Measurements from ENCODE around the gene PNKD. TPM values are rescaled to one million over a fixed set of nuclear protein-coding genes. Genes with fewer than 3 reads are reported as not detected.
"Not testable (repeated sequence)": the region's sequence is repeated elsewhere in the genome, so short reads cannot be mapped to it uniquely, and the experiment has no call there.

Gene PNKD
- polyA plus RNA-seq, 2 of the 4 experiments (the other 2 are of a cell fraction): 46.2 to 51.7 TPM

- ChIA-PET POLR2A (no interaction called here), CTCF (interaction anchor here (1.2 to 1.6 kb wide), 2 partner anchors 9 kb away, joined by 3 to 5 read pairs; no protein-coding TSS in a partner anchor)
- FAIRE-seq (no peak), ATAC-seq (peak in 1 of 2 experiments; percentile 26; a peak in 3 of 6 replicates), DNase-seq (ENCODE audit: low read depth in 1 of 2, low spot score in 1 of 2) (no peak)
- no peak for TF ChIP-seq SMC3 (IDR thresholded peaks at IDR 0.05)
- TF ChIP-seq HOXA7 (CRISPR knock-in tag; IDR thresholded peaks at IDR 0.05): no peak
- TF ChIP-seq SREBF2 (IDR thresholded peaks at IDR 0.05): no peak
- TF ChIP-seq CHD2 (IDR thresholded peaks at IDR 0.05; ENCODE audit: low read length, partially characterized antibody): no peak
- no peak for TF ChIP-seq RNF2 (IDR thresholded peaks at IDR 0.05; ENCODE audit: borderline replicate concordance, low read depth)
- no peak for TF ChIP-seq CHD4 (IDR thresholded peaks at IDR 0.05; ENCODE audit: borderline replicate concordance)
- no peak for TF ChIP-seq FOSB (CRISPR knock-in tag; IDR thresholded peaks at IDR 0.05)
- no peak for TF ChIP-seq RFX5 (IDR thresholded peaks at IDR 0.05)
- TF ChIP-seq MYC (IDR thresholded peaks at IDR 0.05; ENCODE audit: borderline replicate concordance, low read length): no peak
- no peak overlapping the region for H3K4me3 ChIP-seq
- H3K27ac ChIP-seq: no peak overlapping the region
- H3K4me2 ChIP-seq: no peak overlapping the region
- H3K4me1 ChIP-seq: peaks cover 23% of the 10 kb centered on the region; the same call in 2 of the 3 replicates
- WGBS (ENCODE audit: missing lambda C conversion rate): 79% methylated on average over 11 of the region's 11 CpGs
- H3K9me3 ChIP-seq: no peaks in the 10 kb centered on the region
These were observed 40.7 kb downstream of the PNKD start for GRCh38 chr2:218310853-218311540.

- POLR2A ChIA-PET: not testable (repeated sequence)
- CTCF ChIA-PET: interaction anchor here (1.0 to 1.6 kb wide), 2 partner anchors 8 to 43 kb away, joined by 3 read pairs; no protein-coding TSS in a partner anchor
- H3K4me2 ChIP-seq: peak overlapping the region; percentile 1; the same call in 1 of the 3 replicates
These were observed 41.4 kb downstream of the PNKD start for GRCh38 chr2:218311541-218312266.

GRCh38 chr2:218312267-218312756, 42.0 kb downstream of the PNKD start:
- Histone ChIP-seq H3K27ac (no peak overlapping the region), H3K4me3 (no peak overlapping the region), H3K9me3 (no peaks in the 10 kb centered on the region), H3K4me2 (peak overlapping the region; percentile 1; the same call in 1 of the 3 replicates), H3K4me1 (peaks cover 35% of the 10 kb centered on the region)
- ChIA-PET CTCF (interaction anchor here (0.6 to 1.0 kb wide), 6 partner anchors 10 to 82 kb away, joined by 3 to 5 read pairs (median 4); partner anchors contain the start of gene TMBIM1), POLR2A (no interaction called here)
- ATAC-seq (peak in 1 of 2 experiments; percentile 83; a peak in 3 of 6 replicates), FAIRE-seq (no peak), DNase-seq (ENCODE audit: low read depth in 1 of 2, low spot score in 1 of 2) (peak in 1 of 2 experiments; percentile 63)
- WGBS (ENCODE audit: missing lambda C conversion rate): 28% methylated on average over 2 of the region's 2 CpGs
- no peak for TF ChIP-seq BCL3 (IDR thresholded peaks at IDR 0.05)
- TF ChIP-seq NPAS2 (CRISPR knock-in tag; IDR thresholded peaks at IDR 0.05; ENCODE audit: borderline replicate concordance): no peak
- no peak for TF ChIP-seq FOSB (CRISPR knock-in tag; IDR thresholded peaks at IDR 0.05)
- no peak for TF ChIP-seq PHF8 (IDR thresholded peaks at IDR 0.05; ENCODE audit: borderline replicate concordance, low read depth)
- no peak for TF ChIP-seq PBX3 (IDR thresholded peaks at IDR 0.05)
- no peak for TF ChIP-seq POLR2A (IDR thresholded peaks at IDR 0.05; ENCODE audit: low read length)
- no peak for TF ChIP-seq POLR2AphosphoS2 (conservative IDR thresholded peaks at IDR 0.05; ENCODE audit: low read length)
- no peak for TF ChIP-seq FOXS1 (CRISPR knock-in tag; IDR thresholded peaks at IDR 0.05)
- TF ChIP-seq CEBPB (IDR thresholded peaks at IDR 0.05): no peak
- TF ChIP-seq JUN (IDR thresholded peaks at IDR 0.05): no peak
- TF ChIP-seq SREBF2 (IDR thresholded peaks at IDR 0.05): no peak
- no peak for TF ChIP-seq RNF2 (IDR thresholded peaks at IDR 0.05; ENCODE audit: borderline replicate concordance, low read depth)
- no peak for TF ChIP-seq RARB (CRISPR knock-in tag; IDR thresholded peaks at IDR 0.05)

More at GRCh38 chr2:218311541-218312266, 41.4 kb downstream of the PNKD start:
- not testable (repeated sequence) for H3K4me3 ChIP-seq; DNase-seq (ENCODE audit: low read depth in 1 of 2, low spot score in 1 of 2); H3K9me3 ChIP-seq; FAIRE-seq; H3K27ac ChIP-seq
- ATAC-seq: peak in 1 of 2 experiments; percentile 28; a peak in 2 of 6 replicates
- 74% methylated on average over 11 of the region's 11 CpGs for WGBS (ENCODE audit: missing lambda C conversion rate)
- H3K4me1 ChIP-seq: peaks cover 29% of the 10 kb centered on the region
